ENCODE results near the gene FBH1.

FBH1 gene

DNA sequence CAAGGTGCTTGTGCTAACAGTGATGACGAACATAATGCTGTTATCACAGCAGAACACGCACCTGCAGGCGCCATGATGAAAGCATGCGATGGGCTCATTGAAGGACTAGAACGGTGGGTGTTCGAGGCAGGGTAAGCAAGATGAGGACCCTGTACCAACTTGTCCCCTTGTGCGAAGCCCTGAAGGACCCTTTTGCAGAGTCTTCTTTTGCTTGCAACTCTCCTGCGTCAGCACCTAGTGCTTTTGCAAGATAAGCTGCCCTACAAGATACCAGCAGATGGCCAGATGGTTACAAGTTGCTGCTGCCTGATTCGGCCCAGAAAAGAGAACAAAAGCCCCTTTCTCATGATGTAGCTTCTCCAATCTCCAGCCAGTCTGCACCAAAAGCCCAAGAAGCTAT lies 91.5 kb downstream of the FBH1 start:
- no peak for DNase-seq (ENCODE audit: low read depth)

- no peak for DNase-seq (ENCODE audit: low read depth)
Observed at GRCh38 chr10:5983774-5984173, 93.7 kb downstream of the FBH1 start.

DNA sequence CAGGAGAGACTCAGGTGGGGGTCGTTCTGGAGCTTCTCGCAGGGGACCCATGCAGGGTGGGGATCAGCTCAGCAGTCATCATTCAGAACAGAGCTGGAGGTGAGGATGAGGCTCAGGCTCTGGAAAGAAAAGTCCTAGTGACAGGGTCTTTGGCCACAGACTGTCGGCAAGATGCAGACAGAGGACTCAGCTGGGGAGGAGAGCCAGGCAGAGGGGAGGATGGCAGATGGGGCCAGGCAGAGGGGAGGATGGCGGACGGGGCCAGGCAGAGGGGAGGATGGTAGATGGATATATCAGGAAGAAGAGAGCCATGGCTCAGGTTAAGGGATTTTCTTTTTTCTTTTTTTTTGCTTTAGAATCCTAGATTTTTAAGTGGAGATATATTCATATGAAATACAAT lies 95.0 kb downstream of the FBH1 start:
- no peak for DNase-seq (ENCODE audit: low read depth)
